ENCODE measurements around the gene GPC6. TPM values are rescaled to one million over a fixed set of nuclear protein-coding genes. Genes with fewer than 3 reads are reported as not detected.

GPC6 gene
- total and polyA plus RNA-seq, 9 of the 15 experiments (the other 6 are each of a cell fraction or from before 2014, with no cell fraction given), result under 0.01 to 0.20 (median 0.01) TPM; not detected in 4

DNA sequence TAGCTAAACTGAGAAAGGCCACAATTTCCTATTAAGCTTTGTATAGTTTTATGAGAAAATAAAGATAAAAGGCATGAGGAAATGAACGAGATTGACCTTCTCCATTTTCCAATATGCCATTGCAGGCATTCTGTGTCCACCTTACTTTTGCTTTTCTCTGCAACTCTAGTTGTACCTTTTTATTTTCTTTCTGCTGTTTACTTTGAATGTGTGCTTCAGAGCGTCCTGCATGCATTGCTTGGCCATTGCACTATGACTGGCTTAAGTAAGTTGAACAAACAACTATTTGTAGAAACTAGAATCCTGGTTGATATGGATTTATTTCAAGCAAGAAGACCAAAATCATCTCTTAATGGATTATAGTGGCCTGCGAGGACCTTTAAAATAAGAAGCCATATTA, 510.3 kb downstream of the GPC6 start (continued):
- TF ChIP-seq, protein P1, sequence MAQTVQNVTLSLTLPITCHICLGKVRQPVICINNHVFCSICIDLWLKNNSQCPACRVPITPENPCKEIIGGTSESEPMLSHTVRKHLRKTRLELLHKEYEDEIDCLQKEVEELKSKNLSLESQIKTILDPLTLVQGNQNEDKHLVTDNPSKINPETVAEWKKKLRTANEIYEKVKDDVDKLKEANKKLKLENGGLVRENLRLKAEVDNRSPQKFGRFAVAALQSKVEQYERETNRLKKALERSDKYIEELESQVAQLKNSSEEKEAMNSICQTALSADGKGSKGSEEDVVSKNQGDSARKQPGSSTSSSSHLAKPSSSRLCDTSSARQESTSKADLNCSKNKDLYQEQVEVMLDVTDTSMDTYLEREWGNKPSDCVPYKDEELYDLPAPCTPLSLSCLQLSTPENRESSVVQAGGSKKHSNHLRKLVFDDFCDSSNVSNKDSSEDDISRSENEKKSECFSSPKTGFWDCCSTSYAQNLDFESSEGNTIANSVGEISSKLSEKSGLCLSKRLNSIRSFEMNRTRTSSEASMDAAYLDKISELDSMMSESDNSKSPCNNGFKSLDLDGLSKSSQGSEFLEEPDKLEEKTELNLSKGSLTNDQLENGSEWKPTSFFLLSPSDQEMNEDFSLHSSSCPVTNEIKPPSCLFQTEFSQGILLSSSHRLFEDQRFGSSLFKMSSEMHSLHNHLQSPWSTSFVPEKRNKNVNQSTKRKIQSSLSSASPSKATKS (CRISPR knock-in tag; IDR thresholded peaks at IDR 0.05), result no peak
- TF ChIP-seq, protein P2, sequence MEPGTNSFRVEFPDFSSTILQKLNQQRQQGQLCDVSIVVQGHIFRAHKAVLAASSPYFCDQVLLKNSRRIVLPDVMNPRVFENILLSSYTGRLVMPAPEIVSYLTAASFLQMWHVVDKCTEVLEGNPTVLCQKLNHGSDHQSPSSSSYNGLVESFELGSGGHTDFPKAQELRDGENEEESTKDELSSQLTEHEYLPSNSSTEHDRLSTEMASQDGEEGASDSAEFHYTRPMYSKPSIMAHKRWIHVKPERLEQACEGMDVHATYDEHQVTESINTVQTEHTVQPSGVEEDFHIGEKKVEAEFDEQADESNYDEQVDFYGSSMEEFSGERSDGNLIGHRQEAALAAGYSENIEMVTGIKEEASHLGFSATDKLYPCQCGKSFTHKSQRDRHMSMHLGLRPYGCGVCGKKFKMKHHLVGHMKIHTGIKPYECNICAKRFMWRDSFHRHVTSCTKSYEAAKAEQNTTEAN (CRISPR knock-in tag; IDR thresholded peaks at IDR 0.05), result no peak
- TF ChIP-seq, protein P3, sequence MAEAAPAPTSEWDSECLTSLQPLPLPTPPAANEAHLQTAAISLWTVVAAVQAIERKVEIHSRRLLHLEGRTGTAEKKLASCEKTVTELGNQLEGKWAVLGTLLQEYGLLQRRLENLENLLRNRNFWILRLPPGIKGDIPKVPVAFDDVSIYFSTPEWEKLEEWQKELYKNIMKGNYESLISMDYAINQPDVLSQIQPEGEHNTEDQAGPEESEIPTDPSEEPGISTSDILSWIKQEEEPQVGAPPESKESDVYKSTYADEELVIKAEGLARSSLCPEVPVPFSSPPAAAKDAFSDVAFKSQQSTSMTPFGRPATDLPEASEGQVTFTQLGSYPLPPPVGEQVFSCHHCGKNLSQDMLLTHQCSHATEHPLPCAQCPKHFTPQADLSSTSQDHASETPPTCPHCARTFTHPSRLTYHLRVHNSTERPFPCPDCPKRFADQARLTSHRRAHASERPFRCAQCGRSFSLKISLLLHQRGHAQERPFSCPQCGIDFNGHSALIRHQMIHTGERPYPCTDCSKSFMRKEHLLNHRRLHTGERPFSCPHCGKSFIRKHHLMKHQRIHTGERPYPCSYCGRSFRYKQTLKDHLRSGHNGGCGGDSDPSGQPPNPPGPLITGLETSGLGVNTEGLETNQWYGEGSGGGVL (CRISPR knock-in tag; IDR thresholded peaks at IDR 0.05), result no peak
- no peak for TF ChIP-seq NFRKB (IDR thresholded peaks at IDR 0.05; ENCODE audit: low read depth)
- TF ChIP-seq DIDO1 (tag; IDR thresholded peaks at IDR 0.05; ENCODE audit: low read depth), result no peak

DNA sequence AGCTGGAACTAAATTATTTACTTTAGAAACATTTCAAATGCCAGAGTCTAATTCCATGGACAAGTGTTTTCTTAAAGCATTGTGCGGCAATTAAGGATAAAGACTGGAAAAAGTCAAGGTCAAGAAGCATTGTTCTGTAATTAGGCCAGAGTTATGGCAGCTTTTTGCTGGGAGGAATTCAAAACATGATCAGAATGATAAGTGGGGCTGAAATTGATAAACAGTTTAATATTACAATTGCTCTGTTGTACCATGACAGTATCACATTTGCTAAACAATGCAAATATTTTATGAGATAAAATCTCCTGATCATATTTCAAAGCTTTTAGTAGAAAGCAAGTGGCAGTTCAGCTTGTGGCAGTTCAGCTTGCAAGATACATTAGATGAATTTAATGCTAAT, 513.7 kb downstream of the GPC6 start:
- DNase-seq (ENCODE audit: extremely low read depth in 1 of 4, low spot score in 3 of 4) (no peak), FAIRE-seq (no peak), ATAC-seq (no peak)
- Histone ChIP-seq H4K20me1 (replicated peaks; ENCODE audit: control insufficient read depth, insufficient read depth, low read length) (no peaks in the 10 kb centered on the region), H3K4me2 (ENCODE audit: insufficient read depth, low read length) (no peak overlapping the region), H3K9ac (ENCODE audit: insufficient read depth in 1 of 2, low read depth in 2 of 2, low read length in 2 of 2) (no peak overlapping the region), H2AFZ (ENCODE audit: low read depth, low read length) (no peak overlapping the region), H3K9me1 (ENCODE audit: control insufficient read depth, insufficient read depth, low read length) (no peaks in the 10 kb centered on the region), H3K27me3 (ENCODE audit: control insufficient read depth in 2 of 2, insufficient read depth in 2 of 2, low read length in 2 of 2) (no peaks in the 10 kb centered on the region), H3K9me3 (replicated peaks; ENCODE audit: control insufficient read depth, insufficient read depth, low read depth, low read length) (no peaks in the 10 kb centered on the region), H3K36me3 (ENCODE audit: control insufficient read depth, insufficient read depth, low read length) (no peaks in the 10 kb centered on the region), H3K4me3 (no peak overlapping the region), H3K4me1 (replicated peaks in 1 of 2; ENCODE audit: control insufficient read depth in 2 of 2, insufficient read depth in 2 of 2, low read length in 2 of 2) (no peaks in the 10 kb centered on the region), H3K79me2 (ENCODE audit: control insufficient read depth, insufficient read depth, low read length) (no peaks in the 10 kb centered on the region), H3K27ac (ENCODE audit: extremely low read depth, low read depth, low read length) (no peak overlapping the region)
- intact Hi-C loops (cut with micrococcal nuclease) (no loop called here), in situ Hi-C loops (cut with MboI) (no loop called here)
- ChIA-PET CTCF (ENCODE audit: low intra/inter-chr PET ratio) (no interaction called here), POLR2A (no interaction called here)
- 7% methylated on average over 1 of the region's 1 CpG for whole genome bisulfite sequencing (ENCODE audit: insufficient coverage, low coverage, missing lambda C conversion rate)
- no TSS peak for BruUV-seq (replicated peaks)
- TF ChIP-seq NFYB (IDR thresholded peaks at IDR 0.05; ENCODE audit: extremely low read depth, insufficient read length) (no peak), CXXC5 (CRISPR knock-in tag; IDR thresholded peaks at IDR 0.05) (no peak), TRIM28 (IDR thresholded peaks at IDR 0.05) (no peak), HOXB6 (CRISPR knock-in tag; IDR thresholded peaks at IDR 0.05; ENCODE audit: borderline replicate concordance) (no peak), TAF15 (IDR thresholded peaks at IDR 0.05; ENCODE audit: low read depth, low read length) (no peak), HMGN3 (IDR thresholded peaks at IDR 0.05; ENCODE audit: borderline replicate concordance, extremely low read depth, insufficient read length, low read depth, low read length) (no peak), MXI1 (IDR thresholded peaks at IDR 0.05; ENCODE audit: low read depth, low read length) (no peak), EHMT2 (IDR thresholded peaks at IDR 0.05) (no peak), CHD2 (IDR thresholded peaks at IDR 0.05; ENCODE audit: low read depth, low read length) (no peak), ARNT (IDR thresholded peaks at IDR 0.05) (no peak), DIDO1 (tag; IDR thresholded peaks at IDR 0.05; ENCODE audit: low read depth) (no peak), ZBTB8A (IDR thresholded peaks at IDR 0.05; ENCODE audit: partially characterized antibody) (no peak)
- TF ChIP-seq, protein P4, sequence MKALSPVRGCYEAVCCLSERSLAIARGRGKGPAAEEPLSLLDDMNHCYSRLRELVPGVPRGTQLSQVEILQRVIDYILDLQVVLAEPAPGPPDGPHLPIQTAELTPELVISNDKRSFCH (CRISPR knock-in tag; IDR thresholded peaks at IDR 0.05), result no peak
- TF ChIP-seq, protein P4 (tag; IDR thresholded peaks at IDR 0.05), result no peak
